CD4-positive, alpha-beta memory T cell (primary cell): ENCODE results near the gene WDPCP. TPM values are rescaled to one million over a fixed set of nuclear protein-coding genes. Genes with fewer than 3 reads are reported as not detected.

ENCODE experiments used
- CTCF ChIA-PET: fragments of 350-600 bp; sonication (Branson Sonifier 250); formaldehyde crosslinking; loops from one replicate; lab custom pipeline; 2021; ENCODE audit warnings: inconsistent platforms; ENCODE audit not compliant: partially characterized antibody; lab: Charles Lee
- POLR2A ChIA-PET: fragments of 350-600 bp; sonication (Branson Sonifier 250); formaldehyde crosslinking; loops from one replicate; lab custom pipeline; 2021; ENCODE audit not compliant: partially characterized antibody; lab: Charles Lee
- DNase-seq, 5 donors: peaks; one replicate each; pipeline versions ENCODE4 v3.0.0 to v3.0.0-alpha.2; 2020 to 2022; ENCODE audit warnings: mixed read lengths in 1 of 5
- H3K27ac ChIP-seq: one replicate; pipeline ENCODE4 v1.7.0; 2013; ENCODE audit warnings: low read depth, low read length
- H3K27me3 ChIP-seq: 2 replicates; pipeline ENCODE4 v1.7.0; 2013; ENCODE audit warnings: mild to moderate bottlenecking, low read length, moderate library complexity; ENCODE audit not compliant: insufficient read depth
- H3K36me3 ChIP-seq: 2 replicates; pipeline ENCODE4 v1.7.0; 2013; ENCODE audit warnings: mild to moderate bottlenecking, low read length, moderate library complexity; ENCODE audit not compliant: insufficient read depth
- H3K4me1 ChIP-seq: 2 replicates; pipeline ENCODE4 v1.7.0; 2013; ENCODE audit warnings: mild to moderate bottlenecking, low read length, moderate library complexity; ENCODE audit not compliant: insufficient read depth
- H3K4me3 ChIP-seq, 2 donors: one replicate each; pipeline ENCODE4 v1.7.0; 2013; ENCODE audit warnings: low read length in 2 of 2, mild to moderate bottlenecking in 1 of 2
- H3K9me3 ChIP-seq, 2 donors: one replicate each; pipeline ENCODE4 v1.7.0; 2013; ENCODE audit warnings: low read length in 2 of 2, control low read depth in 1 of 2; ENCODE audit not compliant: control insufficient read depth in 1 of 2
- H3K27ac Mint-ChIP-seq, 7 donors: one replicate each; pipeline ENCODE4 v1.8.0; 2020 to 2021; ENCODE audit warnings: mixed read lengths in 7 of 7, mild to moderate bottlenecking in 6 of 7, inconsistent platforms in 3 of 7, moderate library complexity in 3 of 7
- H3K27me3 Mint-ChIP-seq, 2 donors: one replicate each; pipeline ENCODE4 v1.8.0; 2020 to 2021; ENCODE audit warnings: mixed read lengths in 2 of 2
- H3K36me3 Mint-ChIP-seq, 2 donors: one replicate each; pipeline ENCODE4 v1.8.0; 2020 to 2021; ENCODE audit warnings: mixed read lengths in 2 of 2, inconsistent platforms in 1 of 2, mild to moderate bottlenecking in 1 of 2
- H3K4me1 Mint-ChIP-seq, 4 donors: one replicate each; pipeline ENCODE4 v1.8.0; 2020 to 2021; ENCODE audit warnings: mixed read lengths in 4 of 4, mild to moderate bottlenecking in 1 of 4
- H3K4me3 Mint-ChIP-seq, 8 donors: one replicate each; pipeline ENCODE4 v1.8.0; 2020 to 2021; ENCODE audit warnings: mixed read lengths in 8 of 8, mild to moderate bottlenecking in 7 of 8, moderate library complexity in 6 of 8, inconsistent platforms in 3 of 8
- H3K9me3 Mint-ChIP-seq, 8 donors: one replicate each; pipeline ENCODE4 v1.8.0; 2020 to 2021; ENCODE audit warnings: mixed read lengths in 8 of 8, mild to moderate bottlenecking in 5 of 8, inconsistent platforms in 3 of 8, moderate library complexity in 1 of 8
- intact Hi-C: fragments of 100-400 bp; cut with micrococcal nuclease; formaldehyde crosslinking; loops from one replicate; pipeline ENCODE4 v1.15.1; 2023
- polyA plus RNA-seq, 2 donors: library from polyadenylated mRNA; unstranded; fragments of 300-500 nt; fragmentation: Illumina TruSeq; gene quantifications; one replicate each; pipeline ENCODE4 v1.2.3, GENCODE V29; 2021
- total RNA-seq, 2 experiments: library from RNA; stranded (reverse); gene quantifications; one replicate each; pipeline ENCODE4 v1.2.3, GENCODE V29; 2021

WDPCP gene
- total and polyA plus RNA-seq, 4 experiments from 2014 or later, result 2.9 to 13.2 (median 6.9) TPM

- Mint-ChIP-seq H3K9me3 (peaks cover 0 to 2% (median 0%) of the 10 kb centered on the region in 8 donors), H3K4me3 (no peak overlapping the region), H3K27me3 (no peaks in the 10 kb centered on the region), H3K4me1 (peaks cover 0 to 3% (median under 1%) of the 10 kb centered on the region in 4 donors), H3K36me3 (peaks cover 10 to 21% of the 10 kb centered on the region in 2 donors), H3K27ac (no peak overlapping the region)
- Histone ChIP-seq H3K36me3 (no peaks in the 10 kb centered on the region), H3K27me3 (no peaks in the 10 kb centered on the region), H3K4me1 (no peaks in the 10 kb centered on the region), H3K27ac (no peak overlapping the region), H3K4me3 (no peak overlapping the region), H3K9me3 (no peaks in the 10 kb centered on the region)
- intact Hi-C loops, result no loop called here
- DNase-seq, result no peak
- ChIA-PET CTCF (no interaction called here), POLR2A (no interaction called here)
Measured at GRCh38 chr2:63494968-63495367, 93.3 kb downstream of the WDPCP start.

GRCh38 chr2:63494100-63494499 is 94.2 kb downstream of the WDPCP start:
- Mint-ChIP-seq H3K27ac (no peak overlapping the region), H3K4me1 (peaks cover 0 to 1% (median 0%) of the 10 kb centered on the region in 4 donors), H3K27me3 (no peaks in the 10 kb centered on the region), H3K36me3 (peaks cover 10 to 21% of the 10 kb centered on the region in 2 donors), H3K9me3 (peaks cover 0 to 2% (median 0%) of the 10 kb centered on the region in 8 donors), H3K4me3 (no peak overlapping the region)
- no peak for DNase-seq
- H3K9me3 ChIP-seq, result no peaks in the 10 kb centered on the region
- H3K4me3 ChIP-seq, result no peak overlapping the region
- H3K36me3 ChIP-seq, result no peaks in the 10 kb centered on the region
- ChIA-PET POLR2A (no interaction called here), CTCF (no interaction called here)
- H3K27ac ChIP-seq, result no peak overlapping the region
- no peaks in the 10 kb centered on the region for H3K4me1 ChIP-seq
- no peaks in the 10 kb centered on the region for H3K27me3 ChIP-seq
- intact Hi-C loops, result no loop called here

GRCh38 chr2:63488118-63488713 is 100.1 kb downstream of the WDPCP start:
- H3K4me3 Mint-ChIP-seq, result no peak overlapping the region
- Histone ChIP-seq H3K4me1 (no peaks in the 10 kb centered on the region), H3K36me3 (no peaks in the 10 kb centered on the region), H3K9me3 (no peaks in the 10 kb centered on the region), H3K4me3 (no peak overlapping the region), H3K27me3 (no peaks in the 10 kb centered on the region), H3K27ac (no peak overlapping the region)
- peaks cover 4 to 19% of the 10 kb centered on the region in 2 donors for H3K36me3 Mint-ChIP-seq
- DNase-seq, result no peak
- intact Hi-C loops, result loop anchor here (5.0 kb wide), 1 partner anchor 1031 kb away; no protein-coding TSS in a partner anchor
- CTCF ChIA-PET, result interaction anchor here (2.3 kb wide), 1 partner anchor 1031 kb away, joined by 4 read pairs; no protein-coding TSS in a partner anchor
- POLR2A ChIA-PET, result no interaction called here
- no peaks in the 10 kb centered on the region for H3K9me3 Mint-ChIP-seq
- no peaks in the 10 kb centered on the region for H3K27me3 Mint-ChIP-seq
- H3K4me1 Mint-ChIP-seq, result no peaks in the 10 kb centered on the region
- H3K27ac Mint-ChIP-seq, result no peak overlapping the region

- Mint-ChIP-seq H3K27ac (no peak overlapping the region), H3K4me3 (no peak overlapping the region), H3K36me3 (peaks cover 4 to 22% of the 10 kb centered on the region in 2 donors), H3K27me3 (no peaks in the 10 kb centered on the region), H3K9me3 (no peaks in the 10 kb centered on the region), H3K4me1 (no peaks in the 10 kb centered on the region)
- intact Hi-C loops, result loop anchor here (5.0 kb wide), 1 partner anchor 1030 kb away; no protein-coding TSS in a partner anchor
- ChIA-PET POLR2A (no interaction called here), CTCF (interaction anchor here (1.1 kb wide), 1 partner anchor 1029 kb away, joined by 3 read pairs; no protein-coding TSS in a partner anchor)
- no peaks in the 10 kb centered on the region for H3K27me3 ChIP-seq
- no peaks in the 10 kb centered on the region for H3K36me3 ChIP-seq
- no peaks in the 10 kb centered on the region for H3K4me1 ChIP-seq
- no peak overlapping the region for H3K4me3 ChIP-seq
- H3K27ac ChIP-seq, result no peak overlapping the region
- DNase-seq, result no peak
- H3K9me3 ChIP-seq, result no peaks in the 10 kb centered on the region
Measured at GRCh38 chr2:63486861-63487290, 101.4 kb downstream of the WDPCP start.

- H3K4me1 ChIP-seq, result no peaks in the 10 kb centered on the region
- Mint-ChIP-seq H3K36me3 (peaks cover 6 to 26% of the 10 kb centered on the region in 2 donors), H3K4me1 (no peaks in the 10 kb centered on the region), H3K27ac (no peak overlapping the region), H3K4me3 (no peak overlapping the region), H3K27me3 (no peaks in the 10 kb centered on the region), H3K9me3 (no peaks in the 10 kb centered on the region)
- no peak overlapping the region for H3K27ac ChIP-seq
- DNase-seq, result no peak
- intact Hi-C loops, result loop anchor here (5.0 kb wide), 1 partner anchor 1028 kb away; no protein-coding TSS in a partner anchor
- H3K4me3 ChIP-seq, result no peak overlapping the region
- CTCF ChIA-PET, result no interaction called here
- H3K27me3 ChIP-seq, result no peaks in the 10 kb centered on the region
- no peaks in the 10 kb centered on the region for H3K36me3 ChIP-seq
- no peaks in the 10 kb centered on the region for H3K9me3 ChIP-seq
- POLR2A ChIA-PET, result no interaction called here
Measured at GRCh38 chr2:63484901-63485300, 103.4 kb downstream of the WDPCP start.

GRCh38 chr2:63484481-63484880 is 103.8 kb downstream of the WDPCP start:
- intact Hi-C loops, result no loop called here
- Mint-ChIP-seq H3K36me3 (peaks cover 8 to 28% of the 10 kb centered on the region in 2 donors), H3K27ac (no peak overlapping the region), H3K27me3 (no peaks in the 10 kb centered on the region), H3K9me3 (no peaks in the 10 kb centered on the region), H3K4me3 (no peak overlapping the region), H3K4me1 (no peaks in the 10 kb centered on the region)
- ChIA-PET CTCF (no interaction called here), POLR2A (no interaction called here)
- no peak for DNase-seq
- Histone ChIP-seq H3K27ac (no peak overlapping the region), H3K36me3 (no peaks in the 10 kb centered on the region), H3K4me1 (no peaks in the 10 kb centered on the region), H3K9me3 (no peaks in the 10 kb centered on the region), H3K27me3 (no peaks in the 10 kb centered on the region), H3K4me3 (no peak overlapping the region)

- H3K27me3 Mint-ChIP-seq, result no peaks in the 10 kb centered on the region
- no peak overlapping the region for H3K27ac Mint-ChIP-seq
- no peaks in the 10 kb centered on the region for H3K9me3 ChIP-seq
- H3K36me3 Mint-ChIP-seq, result peaks cover 27 to 56% of the 10 kb centered on the region in 2 donors
- H3K4me3 ChIP-seq, result no peak overlapping the region
- no peak overlapping the region for H3K27ac ChIP-seq
- no peaks in the 10 kb centered on the region for H3K4me1 Mint-ChIP-seq
- H3K9me3 Mint-ChIP-seq, result peaks cover 0 to 2% (median 0%) of the 10 kb centered on the region in 8 donors
- POLR2A ChIA-PET, result no interaction called here
- no peaks in the 10 kb centered on the region for H3K27me3 ChIP-seq
- H3K36me3 ChIP-seq, result no peaks in the 10 kb centered on the region
- no peak for DNase-seq
- H3K4me3 Mint-ChIP-seq, result no peak overlapping the region
- CTCF ChIA-PET, result no interaction called here
- no peaks in the 10 kb centered on the region for H3K4me1 ChIP-seq
- intact Hi-C loops, result no loop called here
Measured at GRCh38 chr2:63477686-63478085, 110.6 kb downstream of the WDPCP start.
